GM23248 (cell line): Measurements from ENCODE around the gene DENND1C. TPM values are rescaled to one million over a fixed set of nuclear protein-coding genes. Genes with fewer than 3 reads are reported as not detected.

Experiments used
- DNase-seq: peaks from one replicate; pipeline ENCODE4 v3.0.0-alpha.2; 2015
- H2AFZ ChIP-seq: fragments of 200-600 bp; sonication (generic); 2 replicates; pipeline ENCODE4 v1.6.1; 2016; ENCODE audit warnings: antibody characterized with exemption
- H3F3A ChIP-seq: fragments of 200-600 bp; sonication (generic); 2 replicates; pipeline ENCODE4 v1.6.1; 2016; ENCODE audit warnings: mild to moderate bottlenecking, antibody characterized with exemption, mixed run types; ENCODE audit not compliant: insufficient read depth
- H3K27ac ChIP-seq: fragments of 200-600 bp; sonication (generic); 2 replicates; pipeline ENCODE4 v1.5.1; 2016; ENCODE audit warnings: mild to moderate bottlenecking
- H3K27me3 ChIP-seq: fragments of 200-600 bp; sonication (generic); replicated peaks from 2 replicates; pipeline ENCODE4 v1.6.1; 2016; ENCODE audit warnings: mild to moderate bottlenecking; ENCODE audit not compliant: insufficient read depth
- H3K36me3 ChIP-seq: fragments of 200-600 bp; sonication (generic); 2 replicates; pipeline ENCODE4 v1.6.1; 2016; ENCODE audit warnings: low read depth, mild to moderate bottlenecking
- H3K4me1 ChIP-seq: fragments of 200-600 bp; sonication (generic); 2 replicates; pipeline ENCODE4 v1.6.1; 2016; ENCODE audit warnings: mild to moderate bottlenecking; ENCODE audit not compliant: insufficient read depth
- H3K4me2 ChIP-seq: fragments of 200-600 bp; sonication (generic); one replicate; pipeline ENCODE4 v1.6.1; 2016; ENCODE audit warnings: mild to moderate bottlenecking; ENCODE audit not compliant: unreplicated experiment
- H3K4me3 ChIP-seq: fragments of 200-600 bp; sonication (generic); 2 replicates; pipeline ENCODE4 v1.5.1; 2016; ENCODE audit warnings: mild to moderate bottlenecking
- H3K79me2 ChIP-seq: fragments of 200-600 bp; sonication (generic); 2 replicates; pipeline ENCODE4 v1.6.1; 2016; ENCODE audit warnings: mild to moderate bottlenecking; ENCODE audit not compliant: insufficient read depth
- H3K9ac ChIP-seq: fragments of 200-600 bp; sonication (generic); 2 replicates; pipeline ENCODE4 v1.6.1; 2016; ENCODE audit warnings: mild to moderate bottlenecking
- H3K9me2 ChIP-seq: fragments of 200-600 bp; sonication (generic); 2 replicates; pipeline ENCODE4 v1.6.1; 2016; ENCODE audit warnings: mixed run types, mild to moderate bottlenecking, moderate library complexity; ENCODE audit not compliant: insufficient read depth
- H3K9me3 ChIP-seq: fragments of 200-600 bp; sonication (generic); one replicate; pipeline ENCODE4 v1.6.1; 2017; ENCODE audit warnings: low read depth
- H4K20me1 ChIP-seq: fragments of 200-600 bp; sonication (generic); 2 replicates; pipeline ENCODE4 v1.6.0; 2016; ENCODE audit not compliant: insufficient read depth
- EZH2 ChIP-seq: fragments of 200-600 bp; sonication (generic); IDR thresholded peaks from 2 replicates; pipeline ENCODE4 v1.6.1; 2018; ENCODE audit warnings: antibody characterized with exemption, mild to moderate bottlenecking; ENCODE audit not compliant: insufficient read depth, poor library complexity, severe bottlenecking
- EZH2phosphoT487 ChIP-seq: fragments of 200-600 bp; sonication (generic); IDR thresholded peaks from 2 replicates; pipeline ENCODE4 v1.6.1; 2018; ENCODE audit warnings: antibody characterized with exemption, moderate library complexity, mild to moderate bottlenecking, low read depth; ENCODE audit not compliant: insufficient read depth
- WGBS, 2 experiments: methylation state at CpG; one replicate each; pipeline ENCODE4 v1.1.6; 2015 to 2017; ENCODE audit warnings: low lambda C conversion rate in 2 of 2, low coverage in 1 of 2; ENCODE audit errors: missing lambda C conversion rate in 2 of 2; 5-methylcytosine and 5-hydroxymethylcytosine counted together
- in situ Hi-C: fragments of 300-500 bp; cut with MboI; formaldehyde crosslinking; loops from 2 replicates; pipeline ENCODE4 v1.15.0; 2020
- polyA plus RNA-seq: library from polyadenylated mRNA; unstranded; fragments of >200 nt; fragmentation: Nextera tagmentation; extraction: Ambion mirVana; gene quantifications from 2 replicates; pipeline ENCODE4 v1.2.1, GENCODE V29; 2016
- total RNA-seq: library from RNA; depleted of rRNA; stranded (reverse); fragments of >200 nt; shearing (Covaris generic); gene quantifications from 2 replicates; pipeline ENCODE4 v1.2.3, GENCODE V29; 2014

DENND1C gene
- total and polyA plus RNA-seq, 2 experiments from 2014 or later, result not detected

GRCh38 chr19:6516659-6517291 is 35.2 kb upstream of the DENND1C start:
- Histone ChIP-seq H3K9me3 (no peaks in the 10 kb centered on the region), H3K27me3 (no peaks in the 10 kb centered on the region), H3K79me2 (no peaks in the 10 kb centered on the region), H3K36me3 (no peaks in the 10 kb centered on the region), H3K4me1 (peaks cover 7% of the 10 kb centered on the region), H4K20me1 (no peaks in the 10 kb centered on the region), H2AFZ (peak overlapping the region; percentile 96), H3F3A (0 out of 2 replicates have a peak, but pooled peaks cover 3% of the 10 kb centered on the region), H3K4me2 (peak overlapping the region; percentile 93), H3K4me3 (peak overlapping the region; percentile 84), H3K9me2 (no peaks in the 10 kb centered on the region), H3K27ac (peak overlapping the region; percentile 44), H3K9ac (peak overlapping the region; percentile 77)
- peak; percentile 94 for DNase-seq
- 1 to 2% methylated on average over 37 of the region's 38 CpGs for WGBS, 2 experiments
- TF ChIP-seq EZH2 (no peak), EZH2phosphoT487 (no peak)
- in situ Hi-C loops, result loop anchor here (10.0 kb wide), 1 partner anchor 348 kb away; no protein-coding TSS in a partner anchor

- no peaks in the 10 kb centered on the region for H4K20me1 ChIP-seq
- peak overlapping the region; percentile 93 for H3K4me2 ChIP-seq
- H3K36me3 ChIP-seq, result no peaks in the 10 kb centered on the region
- no peaks in the 10 kb centered on the region for H3K79me2 ChIP-seq
- DNase-seq, result peak; percentile 97
- H3K4me3 ChIP-seq, result peak overlapping the region; percentile 84
- H3K4me1 ChIP-seq, result peaks cover 7% of the 10 kb centered on the region
- 0 out of 2 replicates have a peak, but pooled peaks cover 3% of the 10 kb centered on the region for H3F3A ChIP-seq
- WGBS, 2 experiments, result 0 to 1% methylated on average over 24 to 26 of the region's 26 CpGs
- no peaks in the 10 kb centered on the region for H3K9me3 ChIP-seq
- H3K9me2 ChIP-seq, result no peaks in the 10 kb centered on the region
- H2AFZ ChIP-seq, result peak overlapping the region; percentile 96
- peak overlapping the region; percentile 44 for H3K27ac ChIP-seq
- H3K27me3 ChIP-seq, result no peaks in the 10 kb centered on the region
- H3K9ac ChIP-seq, result peak overlapping the region; percentile 77
- in situ Hi-C loops, result loop anchor here (10.0 kb wide), 1 partner anchor 349 kb away; no protein-coding TSS in a partner anchor
- TF ChIP-seq EZH2phosphoT487 (no peak), EZH2 (no peak)
These were observed 34.6 kb upstream of the DENND1C start for GRCh38 chr19:6516018-6516658.

GRCh38 chr19:6514926-6515544 is 33.4 kb upstream of the DENND1C start:
- Histone ChIP-seq H4K20me1 (no peaks in the 10 kb centered on the region), H3F3A (0 out of 2 replicates have a peak, but pooled peaks cover 3% of the 10 kb centered on the region), H3K9me2 (no peaks in the 10 kb centered on the region), H3K36me3 (no peaks in the 10 kb centered on the region), H3K9me3 (no peaks in the 10 kb centered on the region), H3K4me1 (peaks cover 7% of the 10 kb centered on the region), H3K9ac (no peak overlapping the region), H3K79me2 (no peaks in the 10 kb centered on the region), H3K4me2 (no peak overlapping the region), H3K27ac (no peak overlapping the region), H3K27me3 (no peaks in the 10 kb centered on the region), H3K4me3 (no peak overlapping the region), H2AFZ (no peak overlapping the region)
- in situ Hi-C loops, result loop anchor here (10.0 kb wide), 1 partner anchor 350 kb away; no protein-coding TSS in a partner anchor
- TF ChIP-seq EZH2, result no peak
- no peak for TF ChIP-seq EZH2phosphoT487
- 86 to 88% methylated on average over 14 to 15 of the region's 15 CpGs for WGBS, 2 experiments
- DNase-seq, result no peak

- H2AFZ ChIP-seq, result no peak overlapping the region
- TF ChIP-seq EZH2phosphoT487 (no peak), EZH2 (no peak)
- no peaks in the 10 kb centered on the region for H4K20me1 ChIP-seq
- WGBS, 2 experiments, result 74 to 77% methylated on average over 9 of the region's 9 CpGs
- H3K79me2 ChIP-seq, result no peaks in the 10 kb centered on the region
- H3K9ac ChIP-seq, result no peak overlapping the region
- H3F3A ChIP-seq, result 0 out of 2 replicates have a peak, but pooled peaks cover 2% of the 10 kb centered on the region
- H3K27ac ChIP-seq, result no peak overlapping the region
- H3K4me2 ChIP-seq, result no peak overlapping the region
- H3K36me3 ChIP-seq, result no peaks in the 10 kb centered on the region
- H3K27me3 ChIP-seq, result no peaks in the 10 kb centered on the region
- H3K9me2 ChIP-seq, result no peaks in the 10 kb centered on the region
- no peaks in the 10 kb centered on the region for H3K9me3 ChIP-seq
- in situ Hi-C loops, result loop anchor here (10.0 kb wide), 1 partner anchor 351 kb away; no protein-coding TSS in a partner anchor
- peaks cover 2% of the 10 kb centered on the region for H3K4me1 ChIP-seq
- H3K4me3 ChIP-seq, result no peak overlapping the region
- no peak for DNase-seq
These were observed 32.5 kb upstream of the DENND1C start for GRCh38 chr19:6514089-6514488.
